Activated naive CD4-positive, alpha-beta T cell treated with anti-CD3 and anti-CD28 coated beads, Interleukin-2, amount 50 U/mL, for 24 hours (primary cell): ENCODE data around the gene LRRC15.

Experiments
- H3K27ac Mint-ChIP-seq: one replicate; pipeline ENCODE4 v1.8.0; 2021; ENCODE audit warnings: mild to moderate bottlenecking, mixed read lengths
- H3K27me3 Mint-ChIP-seq: one replicate; pipeline ENCODE4 v1.8.0; 2021; ENCODE audit warnings: mixed read lengths
- H3K36me3 Mint-ChIP-seq: one replicate; pipeline ENCODE4 v1.8.0; 2021; ENCODE audit warnings: mixed read lengths
- H3K4me1 Mint-ChIP-seq: one replicate; pipeline ENCODE4 v1.8.0; 2021; ENCODE audit warnings: mixed read lengths
- H3K4me3 Mint-ChIP-seq: one replicate; pipeline ENCODE4 v1.8.0; 2021; ENCODE audit warnings: mild to moderate bottlenecking, mixed read lengths
- H3K9me3 Mint-ChIP-seq: one replicate; pipeline ENCODE4 v1.8.0; 2021; ENCODE audit warnings: mixed read lengths

The LRRC15 gene

DNA sequence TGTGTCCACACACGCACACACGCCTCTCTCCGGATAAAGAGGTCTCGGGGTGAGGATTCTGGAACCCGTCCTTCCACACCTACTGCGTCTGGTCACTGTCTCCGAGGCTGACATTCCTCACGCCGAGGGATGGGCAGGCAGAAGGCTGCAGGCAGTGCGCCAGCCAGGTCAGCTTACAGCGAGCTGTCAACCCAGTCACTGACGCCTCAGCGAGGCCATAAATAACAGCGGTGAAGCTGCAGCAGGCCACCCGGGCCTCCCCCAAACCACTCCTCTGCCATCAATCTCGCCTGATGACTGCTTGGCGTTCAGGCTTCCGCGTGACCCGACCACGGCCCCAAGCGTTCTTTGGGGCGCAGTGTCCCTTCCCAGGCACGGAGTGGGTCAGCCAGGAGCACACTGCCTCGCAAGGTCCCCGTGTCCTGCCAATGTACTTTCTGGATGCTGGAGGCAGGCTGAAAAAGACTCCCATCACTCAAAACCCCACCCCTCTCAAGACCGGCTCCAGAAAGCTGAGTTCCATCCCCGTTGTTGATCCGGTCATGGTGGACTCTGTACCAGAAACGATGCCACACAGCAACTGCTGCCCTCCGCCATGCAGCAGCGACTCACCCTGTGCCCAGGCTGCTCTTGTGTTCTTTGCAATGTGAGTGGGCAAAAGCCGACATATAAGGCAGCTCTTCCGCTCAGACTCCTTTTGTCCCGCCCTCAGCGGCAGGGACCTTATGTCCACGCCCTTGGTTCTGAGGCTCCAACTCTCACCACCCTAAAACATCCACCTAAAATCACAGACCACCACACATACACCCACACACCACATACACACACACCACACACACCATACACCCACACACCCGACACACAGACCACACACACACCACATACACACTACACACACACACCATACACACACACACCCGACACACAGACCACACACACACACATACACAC is 45.5 kb downstream of the LRRC15 start:
- Mint-ChIP-seq H3K36me3 (no peaks in the 10 kb centered on the region), H3K4me1 (peaks cover 5% of the 10 kb centered on the region), H3K27ac (no peak overlapping the region), H3K9me3 (peaks cover 6% of the 10 kb centered on the region), H3K27me3 (no peaks in the 10 kb centered on the region), H3K4me3 (no peak overlapping the region)

DNA sequence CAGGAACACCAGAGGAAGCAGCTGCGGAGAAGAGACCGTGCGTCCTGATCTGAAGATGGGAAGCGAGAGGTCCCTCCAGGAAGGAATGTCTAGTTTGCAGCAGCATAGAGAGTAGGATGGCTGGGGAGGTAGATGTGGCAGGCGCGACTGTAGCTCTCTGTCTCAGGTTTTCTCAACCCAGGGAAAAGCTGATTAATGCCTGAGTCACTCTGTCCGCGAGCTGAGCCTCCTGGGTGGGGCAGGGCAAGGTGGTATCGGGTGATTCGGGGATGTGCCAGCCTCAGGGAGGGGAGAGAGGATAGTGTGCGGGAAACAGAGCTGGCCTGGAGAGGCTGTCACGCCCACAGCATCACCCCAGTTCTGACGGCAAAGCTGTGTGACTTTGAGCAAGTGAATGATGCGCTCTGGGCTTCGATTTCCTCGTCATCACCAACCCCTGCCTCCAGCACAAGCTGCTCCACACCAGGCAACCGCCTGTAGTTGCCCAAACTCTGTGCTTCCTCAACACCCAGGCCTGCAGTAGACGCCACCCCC is 46.8 kb downstream of the LRRC15 start:
- Mint-ChIP-seq H3K9me3 (peaks cover 8% of the 10 kb centered on the region), H3K27ac (peak overlapping the region; percentile 60), H3K4me3 (no peak overlapping the region)

DNA sequence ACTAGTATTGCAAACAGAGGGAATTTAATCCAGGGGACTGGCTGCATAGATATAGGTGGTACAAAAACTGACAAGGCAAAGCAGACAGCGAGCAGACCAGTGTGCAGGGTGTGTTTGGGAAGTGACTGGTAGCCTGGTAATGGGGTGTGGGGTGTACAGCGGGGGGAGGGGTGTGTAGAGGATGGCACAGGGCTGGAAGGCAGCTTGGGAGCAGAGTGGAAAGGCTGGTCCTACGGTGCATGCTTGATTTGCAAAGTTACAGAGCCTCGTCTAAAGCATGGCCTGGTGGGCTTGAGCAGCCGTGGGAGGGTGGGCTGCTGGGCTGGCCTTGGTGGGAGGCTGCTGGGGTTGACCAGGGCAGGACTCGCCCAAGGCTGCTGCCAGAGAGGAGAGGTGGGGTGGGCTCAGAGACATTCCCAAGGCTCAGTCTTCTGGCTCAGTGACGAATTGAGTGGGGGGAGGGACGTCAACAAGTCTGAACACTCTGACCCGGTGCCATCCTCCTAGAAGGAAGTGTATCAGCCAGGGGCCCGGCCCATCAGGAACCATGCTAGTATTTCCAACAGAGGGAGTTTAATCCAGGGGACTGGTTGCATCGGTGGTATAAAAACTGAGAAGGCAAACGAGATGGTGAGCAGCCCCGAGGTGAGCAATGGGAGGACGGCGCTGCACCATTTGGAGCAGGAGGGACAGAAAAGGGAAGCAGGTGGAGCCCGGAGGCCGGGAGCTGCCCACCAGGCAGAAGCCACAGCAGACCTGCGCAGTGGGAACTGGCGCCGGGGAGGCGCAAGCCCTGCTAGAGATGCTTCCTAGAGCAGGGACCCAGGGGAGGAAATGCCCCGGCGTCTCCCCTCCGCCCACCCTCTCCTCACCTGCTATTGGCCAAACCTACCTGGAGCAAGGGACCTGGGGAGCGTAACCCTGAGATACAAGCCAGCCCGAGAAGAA is 47.6 kb downstream of the LRRC15 start:
- Mint-ChIP-seq H3K4me1 (peaks cover 5% of the 10 kb centered on the region), H3K27me3 (no peaks in the 10 kb centered on the region), H3K9me3 (peaks cover 8% of the 10 kb centered on the region), H3K4me3 (no peak overlapping the region), H3K36me3 (peaks cover 3% of the 10 kb centered on the region), H3K27ac (no peak overlapping the region)

More for the DNA sequence above, 46.8 kb downstream of the LRRC15 start:
- peaks cover 3% of the 10 kb centered on the region for H3K36me3 Mint-ChIP-seq
- H3K27me3 Mint-ChIP-seq, result no peaks in the 10 kb centered on the region
- peaks cover 5% of the 10 kb centered on the region for H3K4me1 Mint-ChIP-seq

DNA sequence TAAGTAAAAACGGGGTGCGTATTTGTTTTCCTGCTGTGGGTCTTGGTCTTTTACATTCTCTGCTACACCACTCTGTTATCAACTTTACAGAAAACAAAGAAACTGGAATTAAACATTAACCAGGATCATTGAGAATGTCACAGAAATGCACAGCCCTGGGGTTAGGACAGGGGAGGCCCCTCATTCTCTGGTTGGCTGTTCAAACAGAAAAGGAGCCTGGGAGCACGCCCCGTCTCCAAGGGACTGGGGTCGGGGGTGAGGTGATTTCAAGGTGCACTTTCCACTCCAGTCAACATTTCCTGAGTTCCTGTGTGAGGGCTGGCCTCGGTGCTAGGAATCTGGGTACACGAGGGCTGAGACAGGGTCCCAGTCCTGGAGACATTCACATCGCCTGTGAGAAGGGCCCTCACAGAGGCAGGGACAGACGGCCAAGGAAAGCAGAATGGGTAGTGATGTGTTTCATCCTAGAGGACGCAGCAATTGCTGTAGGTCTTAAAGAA is 48.7 kb downstream of the LRRC15 start:
- peaks cover 3% of the 10 kb centered on the region for H3K36me3 Mint-ChIP-seq
- peaks cover 8% of the 10 kb centered on the region for H3K9me3 Mint-ChIP-seq
- H3K4me3 Mint-ChIP-seq, result no peak overlapping the region
- H3K4me1 Mint-ChIP-seq, result peaks cover 9% of the 10 kb centered on the region
- H3K27me3 Mint-ChIP-seq, result no peaks in the 10 kb centered on the region
- H3K27ac Mint-ChIP-seq, result no peak overlapping the region

DNA sequence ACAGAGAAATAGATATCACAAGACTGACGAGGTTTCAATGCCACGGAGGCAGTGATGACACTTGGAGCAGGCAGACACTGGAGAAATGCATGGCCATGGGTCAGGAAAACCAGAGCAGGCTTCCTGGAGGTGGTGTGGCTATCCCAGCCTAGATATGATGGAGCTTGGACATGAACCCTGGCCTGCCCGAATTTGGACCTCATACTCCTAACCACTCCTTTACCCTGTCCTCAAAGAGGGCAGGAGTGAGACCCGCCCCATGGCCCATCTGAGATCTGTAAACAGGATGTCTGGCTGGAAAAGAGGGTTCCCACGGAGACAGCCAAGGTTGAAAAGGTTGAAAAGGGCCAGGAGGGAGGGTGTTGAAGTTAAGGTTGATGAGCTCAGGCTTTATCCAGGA is 49.4 kb downstream of the LRRC15 start:
- Mint-ChIP-seq H3K27me3 (peaks cover under 1% of the 10 kb centered on the region), H3K4me3 (no peak overlapping the region), H3K9me3 (peaks cover 8% of the 10 kb centered on the region), H3K27ac (no peak overlapping the region), H3K4me1 (peaks cover 12% of the 10 kb centered on the region), H3K36me3 (peaks cover 3% of the 10 kb centered on the region)

DNA sequence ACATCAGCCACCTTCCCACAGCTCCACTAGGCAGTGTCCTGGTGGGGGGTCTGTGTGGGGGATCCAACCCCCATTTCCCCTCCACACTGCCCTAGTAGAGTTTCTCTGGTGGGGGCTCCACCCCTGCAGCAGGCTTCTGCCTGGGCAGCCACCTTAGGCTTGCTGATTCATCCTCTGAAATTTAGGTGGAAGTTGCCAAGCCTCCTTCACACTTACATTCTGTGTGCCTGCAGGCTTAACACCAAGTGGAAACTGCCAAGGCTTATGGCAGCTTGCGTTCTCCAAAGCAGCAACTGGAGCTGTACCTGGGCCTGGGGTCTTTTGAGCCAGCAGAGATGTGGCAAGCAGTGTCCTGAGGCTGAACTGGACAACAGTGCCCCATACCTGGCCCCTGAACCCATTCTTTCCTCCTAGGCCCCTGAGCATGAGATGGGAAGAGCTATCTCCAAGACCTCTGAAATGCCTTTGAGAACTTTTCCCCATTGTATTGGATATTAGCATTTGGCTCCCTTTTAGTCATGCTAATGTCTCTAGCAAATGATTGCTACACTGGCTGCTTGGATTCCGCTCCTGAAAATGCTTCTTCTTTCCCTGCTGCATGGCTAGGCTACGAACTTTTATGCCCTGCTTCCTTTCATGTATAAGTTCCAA is 50.9 kb downstream of the LRRC15 start:
- Mint-ChIP-seq H3K27ac (peak overlapping the region; percentile 37), H3K4me1 (peaks cover 15% of the 10 kb centered on the region), H3K4me3 (no peak overlapping the region), H3K27me3 (peaks cover 2% of the 10 kb centered on the region), H3K36me3 (peaks cover 3% of the 10 kb centered on the region), H3K9me3 (peaks cover 8% of the 10 kb centered on the region)

DNA sequence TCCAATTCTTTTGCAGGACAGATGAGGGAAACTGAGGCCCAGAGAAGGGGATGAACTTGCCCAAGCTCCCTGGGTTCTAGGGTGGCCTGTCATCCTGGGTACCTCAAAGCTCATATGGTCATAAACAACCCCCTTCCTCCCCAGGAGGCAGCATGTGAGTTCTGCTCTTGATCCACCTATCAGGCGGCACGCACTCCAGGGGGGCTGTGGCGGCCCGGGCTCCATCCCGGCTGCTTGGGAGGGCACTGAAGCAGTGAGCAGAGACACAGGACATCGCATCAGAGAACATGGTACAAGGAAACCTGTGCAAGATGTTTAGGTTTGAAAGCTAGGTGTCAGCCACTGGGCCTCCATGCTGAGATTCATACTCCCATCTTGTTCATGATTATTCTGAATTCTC is 52.6 kb downstream of the LRRC15 start:
- Mint-ChIP-seq H3K4me3 (no peak overlapping the region), H3K36me3 (peaks cover 3% of the 10 kb centered on the region), H3K27me3 (peaks cover 2% of the 10 kb centered on the region), H3K4me1 (peaks cover 10% of the 10 kb centered on the region), H3K27ac (peak overlapping the region; percentile 65), H3K9me3 (peaks cover 8% of the 10 kb centered on the region)

DNA sequence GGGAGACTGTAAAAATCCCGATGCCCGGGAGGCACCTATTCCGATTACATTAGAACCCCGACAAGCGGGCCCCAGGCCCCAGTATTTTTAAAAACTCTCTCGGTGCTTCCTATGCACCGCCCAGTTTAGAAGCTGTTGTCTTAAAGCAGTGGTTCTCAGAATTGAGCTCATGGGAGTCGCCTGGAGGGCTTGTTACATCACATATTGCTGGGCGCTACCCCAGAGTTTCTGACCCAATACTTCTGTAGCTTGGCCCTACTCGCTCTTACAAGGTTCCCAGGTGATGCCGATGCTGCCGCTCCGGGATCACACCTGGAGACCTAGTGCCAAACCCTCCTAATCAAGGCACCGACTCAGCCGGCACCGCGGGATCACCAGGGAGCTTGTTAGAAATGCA is 53.6 kb downstream of the LRRC15 start:
- Mint-ChIP-seq H3K27me3 (peaks cover 2% of the 10 kb centered on the region), H3K4me3 (peak overlapping the region; percentile 66), H3K27ac (no peak overlapping the region), H3K36me3 (peaks cover 3% of the 10 kb centered on the region), H3K4me1 (peaks cover 10% of the 10 kb centered on the region), H3K9me3 (peaks cover 8% of the 10 kb centered on the region)

DNA sequence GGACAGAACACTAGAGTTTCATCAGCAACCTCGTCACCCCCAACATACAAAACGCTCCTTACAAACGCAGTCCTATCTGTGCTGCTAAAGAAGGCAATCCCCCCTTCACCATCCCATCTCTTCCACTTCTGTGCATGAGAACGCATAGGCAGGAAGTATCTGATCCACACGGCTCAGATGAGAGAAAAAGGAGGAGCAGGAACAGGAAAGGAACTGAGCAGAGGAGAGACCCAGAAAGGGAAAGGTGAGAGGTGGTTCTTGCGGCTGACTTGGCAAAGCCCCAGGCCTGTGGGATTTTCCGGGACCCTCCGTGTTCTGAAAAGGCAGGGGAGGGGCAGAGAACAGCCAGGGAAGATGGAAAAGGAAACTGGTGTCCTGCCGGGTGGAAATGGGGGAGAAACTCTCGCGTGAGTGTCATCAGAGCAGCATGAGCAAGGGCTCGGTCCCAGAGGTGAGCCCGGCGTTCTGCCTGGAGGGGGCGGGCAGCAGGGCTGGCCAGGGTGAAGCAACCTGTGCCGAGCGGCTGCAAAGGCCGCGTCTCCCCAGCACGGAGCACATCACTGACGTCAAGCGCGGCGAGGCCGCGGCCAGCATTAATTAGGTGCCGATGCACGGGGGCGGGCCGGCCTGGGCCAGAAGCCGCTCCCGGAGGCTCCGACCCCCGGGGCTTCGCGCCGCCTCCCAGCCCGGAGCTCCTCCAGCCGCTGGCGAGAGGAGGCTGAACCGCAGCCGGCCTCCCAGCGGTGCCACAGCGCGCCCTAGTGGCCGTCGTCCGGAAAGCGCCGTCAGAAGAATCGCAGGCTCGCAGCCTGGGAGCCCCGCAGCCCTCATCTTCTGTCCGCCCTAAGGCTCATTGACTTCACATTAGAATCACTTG is 54.2 kb downstream of the LRRC15 start:
- H3K27ac Mint-ChIP-seq, result no peak overlapping the region
- peaks cover 10% of the 10 kb centered on the region for H3K4me1 Mint-ChIP-seq
- peaks cover 8% of the 10 kb centered on the region for H3K9me3 Mint-ChIP-seq
- peak overlapping the region; percentile 89 for H3K4me3 Mint-ChIP-seq
- peaks cover 2% of the 10 kb centered on the region for H3K27me3 Mint-ChIP-seq
- H3K36me3 Mint-ChIP-seq, result peaks cover 3% of the 10 kb centered on the region

DNA sequence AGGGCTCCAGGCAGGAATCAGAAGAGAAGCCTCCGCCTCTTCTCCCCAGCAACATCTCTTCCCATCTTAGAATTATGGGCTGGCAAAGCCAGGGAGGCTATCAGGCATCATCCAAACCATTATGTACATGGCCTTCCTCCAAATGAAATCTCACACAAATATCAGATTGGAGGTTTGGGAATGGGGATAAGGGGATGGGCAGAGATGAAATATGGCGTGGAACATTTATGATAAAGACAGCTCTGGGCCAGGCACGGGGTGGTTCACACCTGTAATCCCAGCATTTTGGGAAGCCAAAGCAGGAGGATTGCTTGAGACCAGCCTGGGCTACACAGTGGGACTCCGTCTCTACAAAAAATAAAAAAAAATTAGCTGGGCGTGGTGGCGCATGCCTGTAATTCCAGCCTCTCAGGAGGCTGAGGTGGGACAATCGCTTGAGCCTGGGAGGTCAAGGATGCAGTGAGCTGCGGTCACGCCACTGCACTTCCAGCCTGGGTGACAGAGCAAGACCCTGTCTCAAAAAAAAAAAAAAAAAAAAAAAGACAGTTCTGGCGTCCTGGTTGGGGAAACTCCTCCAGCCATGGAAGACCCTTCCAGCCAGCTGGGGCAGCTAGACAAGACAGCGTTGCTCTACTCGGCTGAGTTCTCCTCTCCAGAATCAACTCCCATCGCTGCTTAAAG is 55.0 kb downstream of the LRRC15 start:
- Mint-ChIP-seq H3K4me3 (peak overlapping the region; percentile 89), H3K27me3 (peaks cover 2% of the 10 kb centered on the region)

DNA sequence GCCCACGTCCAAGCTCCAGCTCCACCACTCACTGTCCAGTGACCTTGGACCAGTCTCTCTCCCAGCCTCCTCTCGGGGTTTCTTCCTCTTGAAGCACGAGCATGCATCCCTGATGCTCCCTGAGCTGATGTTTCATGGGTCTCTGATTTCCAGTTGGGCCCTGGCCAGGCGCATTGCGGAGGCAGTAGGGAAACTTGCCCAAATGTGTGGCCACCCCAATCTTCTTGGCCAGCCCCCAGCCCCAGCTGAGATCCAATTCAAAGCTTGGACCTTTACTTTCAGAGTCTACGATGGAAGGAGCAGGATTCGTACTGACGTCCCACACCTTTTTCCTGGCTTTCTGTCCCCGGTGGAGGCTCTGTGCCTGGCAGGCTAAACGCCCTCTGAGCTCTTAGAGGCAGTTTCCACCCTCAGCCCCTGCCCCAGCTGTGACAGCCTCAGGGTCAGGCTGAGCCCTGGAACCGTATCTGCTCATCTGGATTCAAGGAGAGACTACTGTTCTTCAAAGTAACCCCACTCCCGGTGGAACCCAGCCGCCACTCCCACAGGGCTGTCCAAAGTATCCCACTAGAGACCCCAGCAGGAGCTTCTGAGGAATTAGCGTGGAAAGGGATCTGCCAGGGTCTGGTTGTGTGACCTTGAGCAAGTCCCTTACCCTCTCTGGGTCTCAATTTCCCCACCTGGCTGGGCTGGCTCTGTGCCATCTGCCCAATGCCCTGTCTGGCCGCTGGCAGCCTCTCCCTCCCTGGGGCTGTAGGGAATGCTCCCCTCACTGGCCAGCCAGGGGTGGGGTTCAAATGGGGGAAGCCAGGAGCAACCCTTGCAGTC is 55.8 kb downstream of the LRRC15 start:
- Mint-ChIP-seq H3K36me3 (no peaks in the 10 kb centered on the region), H3K9me3 (no peaks in the 10 kb centered on the region), H3K27me3 (peaks cover 2% of the 10 kb centered on the region), H3K4me3 (no peak overlapping the region), H3K4me1 (peaks cover 10% of the 10 kb centered on the region), H3K27ac (no peak overlapping the region)

More for the DNA sequence above, 55.0 kb downstream of the LRRC15 start:
- peaks cover 10% of the 10 kb centered on the region for H3K4me1 Mint-ChIP-seq
- H3K27ac Mint-ChIP-seq, result no peak overlapping the region
- H3K9me3 Mint-ChIP-seq, result peaks cover 7% of the 10 kb centered on the region
- peaks cover 3% of the 10 kb centered on the region for H3K36me3 Mint-ChIP-seq

DNA sequence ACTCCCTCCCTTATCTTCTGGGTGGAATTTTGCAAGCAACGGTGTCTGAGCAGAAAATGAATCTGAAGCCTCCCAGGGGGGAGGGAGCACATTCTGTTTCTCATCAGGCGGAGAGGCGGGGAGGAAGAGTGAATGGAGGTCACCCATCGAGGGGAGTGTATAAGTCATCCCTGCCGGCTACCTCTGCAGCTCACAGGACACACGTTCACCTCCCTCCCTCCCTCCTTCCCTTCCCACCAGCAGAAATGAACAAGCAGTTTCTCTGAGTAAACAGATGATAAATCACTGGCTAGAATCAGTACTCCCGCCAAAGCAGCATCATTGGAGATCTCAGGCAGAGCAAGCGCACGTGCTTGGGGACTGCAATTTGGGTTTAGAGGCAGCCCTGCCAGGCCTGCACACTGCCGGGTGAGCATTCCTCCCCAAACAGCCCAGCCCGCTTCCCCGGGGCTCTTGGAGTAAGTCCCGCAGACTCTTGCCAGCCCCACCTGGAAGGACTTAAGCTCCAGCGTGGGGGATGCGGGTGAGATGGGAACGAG is 56.7 kb downstream of the LRRC15 start:
- no peak overlapping the region for H3K27ac Mint-ChIP-seq
- H3K27me3 Mint-ChIP-seq, result peaks cover 2% of the 10 kb centered on the region
- no peak overlapping the region for H3K4me3 Mint-ChIP-seq
- no peaks in the 10 kb centered on the region for H3K9me3 Mint-ChIP-seq
- peaks cover 10% of the 10 kb centered on the region for H3K4me1 Mint-ChIP-seq
- no peaks in the 10 kb centered on the region for H3K36me3 Mint-ChIP-seq

DNA sequence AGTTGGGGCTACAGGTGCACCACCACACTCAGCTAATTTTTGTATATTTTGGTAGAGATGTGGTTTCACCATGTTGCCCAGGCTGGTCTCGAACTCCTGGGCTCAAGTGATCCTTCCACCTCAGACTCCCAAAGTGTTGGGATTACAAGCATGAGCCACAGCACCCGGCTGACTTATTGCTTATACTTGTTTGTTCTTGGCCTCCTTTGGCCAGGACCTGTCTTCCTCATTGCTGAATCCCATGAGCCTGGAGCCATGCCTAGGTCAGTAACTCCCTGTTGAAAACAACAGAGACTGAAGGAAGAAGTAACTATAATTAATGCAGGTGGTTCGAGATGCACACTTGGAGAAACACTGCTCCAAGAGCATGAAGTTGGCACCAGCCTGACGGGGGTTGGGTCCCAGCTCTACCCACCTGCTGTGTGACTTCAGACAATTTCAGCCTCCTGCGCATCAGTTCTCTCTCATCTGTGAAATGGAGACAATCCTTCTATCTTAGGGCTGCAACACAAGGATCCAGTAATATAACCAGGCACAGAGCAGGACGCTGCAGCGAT is 57.3 kb downstream of the LRRC15 start:
- H3K4me3 Mint-ChIP-seq, result no peak overlapping the region
- no peaks in the 10 kb centered on the region for H3K36me3 Mint-ChIP-seq

More for the DNA sequence above, 57.3 kb downstream of the LRRC15 start:
- peaks cover 15% of the 10 kb centered on the region for H3K4me1 Mint-ChIP-seq
- H3K9me3 Mint-ChIP-seq, result no peaks in the 10 kb centered on the region
- H3K27me3 Mint-ChIP-seq, result peaks cover 2% of the 10 kb centered on the region
- no peak overlapping the region for H3K27ac Mint-ChIP-seq
